ENCODE measurements around the gene HOXB2. TPM values are rescaled to one million over a fixed set of nuclear protein-coding genes. Genes with fewer than 3 reads are reported as not detected.

The HOXB2 gene
- total and polyA plus RNA-seq, 9 of the 15 experiments (the other 6 are each of a cell fraction or from before 2014, with no cell fraction given), result 2.1 to 97.7 (median 21.2) TPM

GRCh38 chr17:48528153-48528935, 16.6 kb downstream of the HOXB2 start:
- CTCF ChIA-PET (ENCODE audit: low intra/inter-chr PET ratio), result no interaction called here
- WGBS (ENCODE audit: insufficient coverage, low coverage, missing lambda C conversion rate), result 24% methylated on average over 7 of the region's 7 CpGs
- intact Hi-C loops (cut with micrococcal nuclease), result no loop called here
- peaks cover 20 to 37% of the 10 kb centered on the region in 2 experiments; a peak in 4 of 5 replicates for H3K4me1 ChIP-seq (replicated peaks in 1 of 2; ENCODE audit: control insufficient read depth in 2 of 2, insufficient read depth in 2 of 2, low read length in 2 of 2)
- DNase-seq (ENCODE audit: extremely low read depth in 1 of 4, low spot score in 3 of 4) (peak; percentile 47 to 68 (median 56)), ATAC-seq (peak; percentile 71), FAIRE-seq (peak; percentile 69)
- H3K9ac ChIP-seq (ENCODE audit: insufficient read depth in 1 of 2, low read depth in 2 of 2, low read length in 2 of 2), result peak overlapping the region in 1 of 2 experiments; percentile 22; a peak in 1 of 4 replicates
- H3K4me3 ChIP-seq, result no peak overlapping the region
- no peaks in the 10 kb centered on the region for H3K36me3 ChIP-seq (ENCODE audit: control insufficient read depth, insufficient read depth, low read length)
- no TSS peak for BruUV-seq (replicated peaks)
- POLR2A ChIA-PET, result interaction anchor here (0.5 to 1.7 kb wide), 6 partner anchors 11 to 313 kb away, joined by 3 to 7 read pairs (median 4); no protein-coding TSS in a partner anchor
- in situ Hi-C loops (cut with MboI), result no loop called here
- no peaks in the 10 kb centered on the region for H3K79me2 ChIP-seq (ENCODE audit: control insufficient read depth, insufficient read depth, low read length)
- H3K9me1 ChIP-seq (ENCODE audit: control insufficient read depth, insufficient read depth, low read length), result no peaks in the 10 kb centered on the region
- peak overlapping the region; percentile 82 for H2AFZ ChIP-seq (ENCODE audit: low read depth, low read length)
- no peak overlapping the region for H3K27ac ChIP-seq (ENCODE audit: extremely low read depth, low read depth, low read length)
- H3K4me2 ChIP-seq (ENCODE audit: insufficient read depth, low read length), result 0 out of 2 replicates have a peak overlapping the region, but pooled peaks have one; percentile 17
- H3K9me3 ChIP-seq (replicated peaks; ENCODE audit: control insufficient read depth, insufficient read depth, low read depth, low read length), result no peaks in the 10 kb centered on the region
- H4K20me1 ChIP-seq (replicated peaks; ENCODE audit: control insufficient read depth, insufficient read depth, low read length), result no peaks in the 10 kb centered on the region
- no peaks in the 10 kb centered on the region for H3K27me3 ChIP-seq (ENCODE audit: control insufficient read depth in 2 of 2, insufficient read depth in 2 of 2, low read length in 2 of 2)
- no peak for TF ChIP-seq L3MBTL2 (IDR thresholded peaks at IDR 0.05)
- 0 out of 2 replicates have a peak, but pooled peaks have one; percentile 26 for TF ChIP-seq ADNP (tag; IDR thresholded peaks at IDR 0.05)
- no peak for TF ChIP-seq U2AF1 (optimal IDR thresholded peaks at IDR 0.05; ENCODE audit: low read depth, low read length)
- no peak for TF ChIP-seq PURB (CRISPR knock-in tag; IDR thresholded peaks at IDR 0.05; ENCODE audit: low read depth)
- no peak for TF ChIP-seq ZZZ3 (IDR thresholded peaks at IDR 0.05)
- no peak for TF ChIP-seq ZNF444 (CRISPR knock-in tag; IDR thresholded peaks at IDR 0.05)
- TF ChIP-seq ATF2 (CRISPR knock-in tag; IDR thresholded peaks at IDR 0.05), result no peak
- TF ChIP-seq ZNF133 (CRISPR knock-in tag; IDR thresholded peaks at IDR 0.05), result no peak
- no peak for TF ChIP-seq POLR2B (IDR thresholded peaks at IDR 0.05; ENCODE audit: low read depth, partially characterized antibody)
- TF ChIP-seq SIN3B (IDR thresholded peaks at IDR 0.05; ENCODE audit: low read depth), result no peak
- no peak for TF ChIP-seq SMARCA4 (IDR thresholded peaks at IDR 0.05)
- TF ChIP-seq E2F8 (IDR thresholded peaks at IDR 0.05; ENCODE audit: low read depth, partially characterized antibody), result no peak
- no peak for TF ChIP-seq PTTG1 (tag; IDR thresholded peaks at IDR 0.05; ENCODE audit: low read depth)
- no peak for TF ChIP-seq ZNF436 (CRISPR knock-in tag; IDR thresholded peaks at IDR 0.05)
- TF ChIP-seq AFF4 (CRISPR knock-in tag; IDR thresholded peaks at IDR 0.05), result no peak
